ENCODE measurements around the gene PTPRM. TPM values are rescaled to one million over a fixed set of nuclear protein-coding genes. Genes with fewer than 3 reads are reported as not detected.

The PTPRM gene
- total RNA-seq, 2 donors from 2014 or later = 80.1 to 106 TPM

DNA sequence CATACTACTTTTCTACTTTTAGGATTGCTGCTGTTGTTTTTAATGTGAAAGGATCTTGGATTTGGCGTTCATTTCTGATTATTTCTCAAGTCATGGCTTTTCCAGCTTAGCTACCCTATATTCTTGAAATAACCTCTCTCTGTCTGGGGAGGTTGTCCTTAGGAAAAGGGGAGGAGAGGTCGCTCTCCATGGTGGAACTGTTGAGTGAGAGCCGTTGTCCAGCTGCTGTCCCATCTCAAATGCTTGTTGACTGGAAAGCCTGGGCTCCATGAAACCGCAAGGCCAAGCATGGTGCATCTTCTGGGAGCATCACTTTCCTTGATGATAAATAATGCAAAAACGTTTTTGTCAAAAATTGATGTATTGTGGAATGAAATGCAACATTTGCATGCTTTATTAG lies 563.0 kb downstream of the PTPRM start:
- Histone ChIP-seq H3K27ac (no peak overlapping the region), H3K36me3 (no peaks in the 10 kb centered on the region), H3K4me3 (no peak overlapping the region), H3K4me1 (no peaks in the 10 kb centered on the region), H3K9me3 (no peaks in the 10 kb centered on the region), H3K27me3 (no peaks in the 10 kb centered on the region)
- DNase-seq (ENCODE audit: low spot score) = no peak
- TF ChIP-seq, protein P1, sequence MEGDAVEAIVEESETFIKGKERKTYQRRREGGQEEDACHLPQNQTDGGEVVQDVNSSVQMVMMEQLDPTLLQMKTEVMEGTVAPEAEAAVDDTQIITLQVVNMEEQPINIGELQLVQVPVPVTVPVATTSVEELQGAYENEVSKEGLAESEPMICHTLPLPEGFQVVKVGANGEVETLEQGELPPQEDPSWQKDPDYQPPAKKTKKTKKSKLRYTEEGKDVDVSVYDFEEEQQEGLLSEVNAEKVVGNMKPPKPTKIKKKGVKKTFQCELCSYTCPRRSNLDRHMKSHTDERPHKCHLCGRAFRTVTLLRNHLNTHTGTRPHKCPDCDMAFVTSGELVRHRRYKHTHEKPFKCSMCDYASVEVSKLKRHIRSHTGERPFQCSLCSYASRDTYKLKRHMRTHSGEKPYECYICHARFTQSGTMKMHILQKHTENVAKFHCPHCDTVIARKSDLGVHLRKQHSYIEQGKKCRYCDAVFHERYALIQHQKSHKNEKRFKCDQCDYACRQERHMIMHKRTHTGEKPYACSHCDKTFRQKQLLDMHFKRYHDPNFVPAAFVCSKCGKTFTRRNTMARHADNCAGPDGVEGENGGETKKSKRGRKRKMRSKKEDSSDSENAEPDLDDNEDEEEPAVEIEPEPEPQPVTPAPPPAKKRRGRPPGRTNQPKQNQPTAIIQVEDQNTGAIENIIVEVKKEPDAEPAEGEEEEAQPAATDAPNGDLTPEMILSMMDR (IDR thresholded peaks at IDR 0.05) = no peak

GRCh38 chr18:8133032-8133431 lies 565.9 kb downstream of the PTPRM start:
- no peaks in the 10 kb centered on the region for H3K27me3 ChIP-seq

DNA sequence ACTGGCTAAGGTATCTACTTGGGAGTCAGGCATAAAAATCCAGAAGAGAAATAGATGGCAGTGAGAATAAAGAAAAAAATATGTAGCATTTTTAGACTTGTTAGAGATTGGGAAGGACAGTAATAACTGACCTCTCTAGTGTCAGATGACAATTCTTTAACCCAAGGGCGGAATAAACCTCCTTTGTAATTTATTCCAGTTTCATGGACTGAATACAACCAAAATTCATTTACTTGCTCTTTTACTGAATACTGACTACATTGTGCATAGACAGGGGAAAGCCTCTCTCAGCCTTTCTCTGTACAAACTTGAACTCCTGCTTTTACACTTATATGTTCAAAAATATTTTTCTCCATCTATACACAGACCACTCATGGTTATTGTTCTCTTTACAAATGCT lies 566.8 kb downstream of the PTPRM start:
- H3K36me3 ChIP-seq = no peaks in the 10 kb centered on the region
- peaks cover 0 to 7% of the 10 kb centered on the region in 2 donors for H3K4me1 ChIP-seq
- TF ChIP-seq, protein P1 (IDR thresholded peaks at IDR 0.05) = no peak
- no peaks in the 10 kb centered on the region for H3K9me3 ChIP-seq
- no peaks in the 10 kb centered on the region for H3K27me3 ChIP-seq
- DNase-seq (ENCODE audit: low spot score) = no peak
- H3K27ac ChIP-seq = no peak overlapping the region
- no peak overlapping the region for H3K4me3 ChIP-seq

More at GRCh38 chr18:8133032-8133431, 565.9 kb downstream of the PTPRM start:
- H3K4me1 ChIP-seq = no peaks in the 10 kb centered on the region
- no peak overlapping the region for H3K4me3 ChIP-seq
- H3K36me3 ChIP-seq = no peaks in the 10 kb centered on the region
- H3K9me3 ChIP-seq = no peaks in the 10 kb centered on the region
- no peak overlapping the region for H3K27ac ChIP-seq
- DNase-seq (ENCODE audit: low spot score) = no peak
- TF ChIP-seq, protein P1 (IDR thresholded peaks at IDR 0.05) = no peak

GRCh38 chr18:8139127-8139527 lies 572.0 kb downstream of the PTPRM start:
- no peak for DNase-seq (ENCODE audit: low spot score)
- peak overlapping the region; percentile 54 to 71 for H3K27ac ChIP-seq
- no peaks in the 10 kb centered on the region for H3K36me3 ChIP-seq
- TF ChIP-seq, protein P1 (IDR thresholded peaks at IDR 0.05) = peak in 1 of 2 donors; percentile 17
- no peaks in the 10 kb centered on the region for H3K27me3 ChIP-seq
- no peak overlapping the region for H3K4me3 ChIP-seq
- H3K9me3 ChIP-seq = no peaks in the 10 kb centered on the region
- peaks cover 0 to 37% of the 10 kb centered on the region in 2 donors for H3K4me1 ChIP-seq

DNA sequence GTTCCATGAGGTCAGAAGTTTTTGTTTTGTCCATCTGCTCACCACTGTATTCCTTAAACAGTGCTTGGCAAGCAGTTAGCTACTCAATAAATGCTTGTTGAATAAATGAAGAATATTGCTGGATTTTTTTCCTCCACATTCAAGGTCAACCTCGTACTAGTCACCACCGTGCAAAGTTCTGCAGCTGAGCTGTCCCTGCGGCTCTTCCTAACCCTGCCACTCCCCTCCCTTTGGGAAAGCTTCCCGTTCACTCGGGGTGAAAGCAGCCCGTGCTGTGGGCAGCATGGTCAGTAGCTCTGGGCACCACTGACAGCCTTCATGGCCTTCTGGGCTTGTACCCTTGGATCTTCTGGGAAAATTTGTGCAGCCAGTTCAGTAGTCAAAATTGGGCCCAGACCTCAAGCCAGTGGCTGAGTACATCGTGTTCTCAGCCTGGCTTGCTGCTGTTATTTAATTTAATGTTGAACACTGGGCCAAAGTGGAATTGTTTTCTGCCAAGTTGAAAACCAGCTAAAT lies 572.8 kb downstream of the PTPRM start:
- Histone ChIP-seq H3K4me3 (no peak overlapping the region), H3K4me1 (peaks cover 0 to 37% of the 10 kb centered on the region in 2 donors)

More for the DNA sequence above, 572.8 kb downstream of the PTPRM start:
- Histone ChIP-seq H3K27me3 (no peaks in the 10 kb centered on the region), H3K9me3 (no peaks in the 10 kb centered on the region), H3K36me3 (no peaks in the 10 kb centered on the region), H3K27ac (peak overlapping the region; percentile 54 to 71)
- TF ChIP-seq, protein P1 (IDR thresholded peaks at IDR 0.05) = no peak
- peak; percentile 60 for DNase-seq (ENCODE audit: low spot score)

Measured in right atrium auricular region (tissue), 2 donors.